H1 (cell line): ENCODE results near the gene KRT12.

Source experiments
- BACH1 ChIP-seq: IDR thresholded peaks from 2 replicates; pipeline ENCODE4 v1.6.1; 2012; ENCODE audit warnings: low read length, improper control_type of control experiment
- CTCF ChIP-seq, 3 experiments: IDR thresholded peaks; 1 replicate in 2 of 3; 2 replicates in 1 of 3; pipeline versions ENCODE4 v1.5.1 to v1.6.1; 2011; ENCODE audit warnings: low read length in 3 of 3, mild to moderate bottlenecking in 3 of 3, inconsistent platforms in 2 of 3, low read depth in 1 of 3, moderate library complexity in 1 of 3; ENCODE audit not compliant: insufficient read depth in 1 of 3; ENCODE audit errors: control extremely low read depth in 1 of 3
- EZH2 ChIP-seq: fragments of 200-600 bp; sonication (generic); IDR thresholded peaks from 2 replicates; pipeline ENCODE4 v1.7.1; 2012; ENCODE audit warnings: low read depth, mild to moderate bottlenecking, moderate library complexity, low read length, inconsistent platforms; ENCODE audit not compliant: severe bottlenecking
- POLR2A ChIP-seq, 2 experiments: IDR thresholded peaks; 1 replicate in 1 of 2; 2 replicates in 1 of 2; pipeline ENCODE4 v1.6.1; 2011; ENCODE audit warnings: low read depth in 2 of 2, low read length in 2 of 2, mild to moderate bottlenecking in 2 of 2; ENCODE audit errors: control extremely low read depth in 1 of 2
- RAD21 ChIP-seq, 2 experiments: IDR thresholded peaks in 1 of 2; conservative IDR thresholded peaks in 1 of 2; 2 replicates each; pipeline ENCODE4 v1.6.1; 2011; ENCODE audit warnings: low read depth in 2 of 2, low read length in 2 of 2, improper control_type of control experiment in 1 of 2, inconsistent platforms in 1 of 2, mild to moderate bottlenecking in 1 of 2, moderate library complexity in 1 of 2
- TAF1 ChIP-seq: IDR thresholded peaks from 2 replicates; pipeline ENCODE4 v1.6.1; 2011; ENCODE audit warnings: mild to moderate bottlenecking, low read depth, low read length
- USF2 ChIP-seq: IDR thresholded peaks from 2 replicates; pipeline ENCODE4 v1.6.1; 2011; ENCODE audit warnings: low read length, improper control_type of control experiment
- YY1 ChIP-seq: IDR thresholded peaks from 2 replicates; pipeline ENCODE4 v1.6.1; 2011; ENCODE audit warnings: low read depth, mild to moderate bottlenecking, low read length

- TF ChIP-seq YY1: no peak
- TF ChIP-seq CTCF (IDR thresholded peaks at IDR 0.05; ENCODE audit: control extremely low read depth in 1 of 3, insufficient read depth in 1 of 3, low read depth in 1 of 3, low read length in 3 of 3): no peak
- no peak for TF ChIP-seq POLR2A (IDR thresholded peaks at IDR 0.05; ENCODE audit: control extremely low read depth in 1 of 2, low read depth in 2 of 2, low read length in 2 of 2)
- no peak for TF ChIP-seq USF2
- TF ChIP-seq TAF1: no peak
- no peak for TF ChIP-seq EZH2
- TF ChIP-seq BACH1: no peak
- TF ChIP-seq RAD21 (IDR thresholded peaks at IDR 0.05 in 1 of 2, conservative IDR thresholded peaks at IDR 0.05 in 1 of 2; ENCODE audit: low read depth in 2 of 2, low read length in 2 of 2): no peak
These were observed 6.2 kb upstream of the KRT12 start for GRCh38 chr17:40873255-40873654.
